HFF-Myc (cell line): ENCODE measurements around the gene PHF21B.

ENCODE experiments used
- DNase-seq: peaks from one replicate; pipeline ENCODE4 v3.0.0-alpha.2; 2011; ENCODE audit warnings: low read depth; ENCODE audit errors: extremely low read depth
- H3K4me3 ChIP-seq: replicated peaks from 2 replicates; pipeline ENCODE4 v1.5.1; 2011; ENCODE audit warnings: low read depth, mild to moderate bottlenecking, control low read depth, low read length
- TF ChIP-seq, protein P1 (sequence below): IDR thresholded peaks from 2 replicates; pipeline ENCODE4 v1.5.1; 2012; ENCODE audit warnings: mild to moderate bottlenecking, low read depth, low read length, control low read depth; ENCODE audit errors: missing control alignments

Gene PHF21B

DNA sequence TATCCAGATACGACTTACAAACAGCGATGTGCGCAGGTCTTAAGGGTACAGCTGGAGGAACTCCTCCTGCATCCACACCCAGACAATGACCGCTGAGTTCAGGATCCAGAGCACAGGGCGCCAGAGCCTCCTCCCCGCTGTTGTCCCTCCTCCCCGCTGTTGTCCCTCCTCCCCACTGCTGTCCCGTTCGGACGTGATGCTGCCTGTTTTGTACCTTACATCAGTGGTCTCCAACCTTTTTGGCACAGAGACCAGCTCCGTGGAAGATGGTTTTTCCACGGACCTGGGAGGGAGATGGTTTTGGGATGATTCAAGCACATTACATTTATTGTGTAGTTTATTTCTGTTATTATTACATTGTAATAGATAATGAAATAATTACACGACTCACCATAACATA lies 62.0 kb downstream of the PHF21B start:
- H3K4me3 ChIP-seq, result no peak overlapping the region
- no peak for DNase-seq

DNA sequence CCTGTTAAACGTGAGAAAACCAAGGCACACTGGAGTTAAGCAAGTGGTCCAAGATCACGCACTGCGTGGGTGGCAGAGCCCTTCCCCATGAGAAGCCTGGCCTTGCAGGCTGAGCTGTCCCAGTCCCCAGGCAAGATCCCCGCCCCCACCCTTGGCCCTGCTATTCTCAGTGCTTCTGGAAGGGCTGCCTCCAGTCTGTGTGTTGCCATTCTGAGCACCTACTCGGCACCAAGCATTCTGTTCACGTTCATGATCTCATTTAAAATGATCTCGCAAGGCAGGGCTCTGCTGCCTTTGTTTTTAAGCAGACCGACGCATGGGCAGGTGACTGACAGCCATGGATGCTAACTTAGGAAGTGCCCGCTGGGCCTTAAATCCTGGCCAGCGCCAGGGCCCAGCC lies 62.8 kb downstream of the PHF21B start:
- H3K4me3 ChIP-seq, result no peak overlapping the region
- TF ChIP-seq, protein P1, sequence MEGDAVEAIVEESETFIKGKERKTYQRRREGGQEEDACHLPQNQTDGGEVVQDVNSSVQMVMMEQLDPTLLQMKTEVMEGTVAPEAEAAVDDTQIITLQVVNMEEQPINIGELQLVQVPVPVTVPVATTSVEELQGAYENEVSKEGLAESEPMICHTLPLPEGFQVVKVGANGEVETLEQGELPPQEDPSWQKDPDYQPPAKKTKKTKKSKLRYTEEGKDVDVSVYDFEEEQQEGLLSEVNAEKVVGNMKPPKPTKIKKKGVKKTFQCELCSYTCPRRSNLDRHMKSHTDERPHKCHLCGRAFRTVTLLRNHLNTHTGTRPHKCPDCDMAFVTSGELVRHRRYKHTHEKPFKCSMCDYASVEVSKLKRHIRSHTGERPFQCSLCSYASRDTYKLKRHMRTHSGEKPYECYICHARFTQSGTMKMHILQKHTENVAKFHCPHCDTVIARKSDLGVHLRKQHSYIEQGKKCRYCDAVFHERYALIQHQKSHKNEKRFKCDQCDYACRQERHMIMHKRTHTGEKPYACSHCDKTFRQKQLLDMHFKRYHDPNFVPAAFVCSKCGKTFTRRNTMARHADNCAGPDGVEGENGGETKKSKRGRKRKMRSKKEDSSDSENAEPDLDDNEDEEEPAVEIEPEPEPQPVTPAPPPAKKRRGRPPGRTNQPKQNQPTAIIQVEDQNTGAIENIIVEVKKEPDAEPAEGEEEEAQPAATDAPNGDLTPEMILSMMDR, result no peak
- no peak for DNase-seq

More for the DNA sequence above, 62.0 kb downstream of the PHF21B start:
- TF ChIP-seq, protein P1, result no peak

DNA sequence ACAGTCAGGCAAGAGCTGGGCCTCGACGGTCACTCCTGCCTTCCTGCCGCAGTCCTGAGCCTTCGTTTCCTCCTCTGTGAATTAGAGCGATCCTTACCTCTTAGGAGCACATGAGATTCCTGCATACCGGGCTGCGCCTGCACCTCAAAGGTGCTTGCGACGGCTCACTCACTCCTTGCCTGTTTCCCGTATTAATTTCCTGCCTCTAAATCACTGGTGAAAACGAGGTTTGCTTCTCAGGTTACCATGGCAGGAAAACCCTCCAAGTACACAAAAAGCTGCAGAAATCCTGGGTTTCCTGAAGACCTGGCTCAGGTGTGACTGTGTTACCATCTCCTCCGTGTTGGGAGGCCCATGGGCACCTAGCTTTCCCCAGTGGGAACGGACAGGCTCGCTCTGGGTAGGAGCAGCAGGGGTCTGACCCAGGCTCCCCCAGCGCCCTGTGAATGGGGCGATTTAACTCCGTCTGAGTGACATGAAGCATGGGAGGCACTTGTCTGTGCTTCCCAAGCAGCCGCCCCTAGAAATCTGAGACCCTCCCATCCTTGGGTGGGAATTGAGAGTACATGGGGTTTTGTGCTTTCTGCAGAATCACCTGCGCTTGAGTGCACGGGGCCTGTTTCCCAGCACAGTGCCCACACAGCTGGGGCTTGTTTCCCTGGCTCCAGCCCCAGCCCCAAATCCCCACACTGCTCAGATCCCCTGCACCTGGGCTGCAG lies 64.8 kb downstream of the PHF21B start:
- TF ChIP-seq, protein P1, result no peak
- no peak for DNase-seq
- no peak overlapping the region for H3K4me3 ChIP-seq

DNA sequence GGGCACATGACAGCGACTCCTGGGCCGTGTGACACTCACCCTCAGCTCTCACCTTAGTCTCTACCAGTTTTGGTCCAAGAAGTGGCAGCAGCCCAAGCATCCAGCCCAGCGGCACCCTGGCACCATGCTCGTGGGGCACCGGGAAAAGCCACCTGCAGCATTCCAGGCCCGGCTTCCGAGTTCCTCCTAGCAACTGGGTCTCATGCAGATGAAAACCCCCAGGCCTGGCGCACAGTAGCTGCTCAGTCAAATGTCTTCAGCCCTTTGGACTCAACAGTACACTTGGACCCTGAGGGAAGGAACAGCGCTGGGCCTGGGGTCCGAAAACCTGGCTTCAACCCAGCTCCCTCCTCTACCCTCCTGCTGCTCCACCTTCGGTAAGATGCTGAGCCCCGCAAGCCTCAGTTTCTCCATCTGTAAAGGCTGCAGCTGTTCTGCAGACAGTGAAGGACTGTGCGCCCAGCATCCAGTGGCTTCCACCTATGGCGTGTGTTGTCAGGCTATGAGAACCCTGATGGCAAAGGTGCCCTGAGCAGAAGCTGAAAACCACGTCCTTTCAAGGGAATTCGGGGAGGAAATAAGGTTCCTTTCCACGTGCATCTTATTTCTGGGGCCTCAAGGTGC lies 66.0 kb downstream of the PHF21B start:
- H3K4me3 ChIP-seq, result no peak overlapping the region
- DNase-seq, result no peak
- TF ChIP-seq, protein P1, result no peak

DNA sequence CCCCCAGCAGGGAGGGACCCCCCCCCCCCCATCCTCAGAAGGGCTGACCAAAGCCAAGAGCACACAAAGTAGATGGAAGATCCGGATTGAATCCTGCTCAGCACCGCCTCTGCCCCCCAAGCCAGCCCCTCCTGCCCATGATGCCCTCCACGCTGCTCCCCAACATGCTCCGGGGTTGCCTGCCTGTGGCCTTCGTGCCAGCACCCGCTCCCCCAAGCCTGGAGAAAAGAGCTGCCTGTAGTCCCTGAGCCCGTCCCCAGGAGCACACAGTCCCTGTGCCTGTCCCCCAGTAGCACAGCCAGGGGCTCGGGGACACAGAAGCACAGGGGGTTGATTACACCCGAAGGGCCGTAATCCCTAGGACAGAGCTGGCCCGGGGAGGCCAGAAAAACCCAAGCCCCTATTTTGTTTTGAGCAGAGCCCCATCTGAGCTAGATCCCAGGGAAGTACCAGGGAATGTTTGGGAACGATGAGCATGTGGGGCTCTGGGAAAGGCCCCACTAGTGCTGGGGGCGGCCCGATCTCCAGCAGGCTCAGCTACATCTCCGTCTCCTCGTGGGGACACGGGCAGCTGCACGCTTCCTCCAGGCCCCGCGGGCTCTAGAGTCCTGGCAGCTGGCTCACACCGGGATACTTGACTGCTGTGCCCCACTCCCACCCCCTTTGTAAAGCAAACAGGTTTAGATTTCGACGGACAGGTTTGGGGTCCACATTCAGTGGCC lies 66.7 kb downstream of the PHF21B start:
- no peak for DNase-seq
- TF ChIP-seq, protein P1, result no peak
- no peak overlapping the region for H3K4me3 ChIP-seq

DNA sequence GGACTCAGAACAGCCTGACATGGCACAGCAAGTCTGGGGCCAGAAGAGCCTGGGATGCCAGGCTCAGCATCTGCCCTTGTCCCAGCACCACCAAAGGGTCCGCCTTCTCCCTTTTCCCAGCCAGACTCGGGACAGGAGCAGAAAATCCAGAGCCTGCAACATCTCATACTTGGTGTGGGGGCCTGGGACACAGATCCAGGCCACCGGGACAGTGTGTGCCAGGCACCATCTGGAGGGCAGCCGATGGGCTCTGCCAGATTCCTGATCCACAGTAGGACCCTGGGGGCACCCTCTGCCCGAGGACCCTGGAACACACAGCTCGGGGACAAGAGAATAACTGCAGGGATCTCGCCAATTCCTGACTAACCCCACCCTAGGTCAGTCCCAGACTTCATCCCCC lies 67.7 kb downstream of the PHF21B start:
- DNase-seq, result no peak
- H3K4me3 ChIP-seq, result no peak overlapping the region
- TF ChIP-seq, protein P1, result no peak
